ENCODE data around the gene ZNF700.
A peak's percentile ranks its signal among the peaks of the same experiment; 100 is the strongest.
"Not testable (repeated sequence)": the region's sequence is repeated elsewhere in the genome, so short reads cannot be mapped to it uniquely, and the experiment has no call there.

Gene ZNF700

DNA sequence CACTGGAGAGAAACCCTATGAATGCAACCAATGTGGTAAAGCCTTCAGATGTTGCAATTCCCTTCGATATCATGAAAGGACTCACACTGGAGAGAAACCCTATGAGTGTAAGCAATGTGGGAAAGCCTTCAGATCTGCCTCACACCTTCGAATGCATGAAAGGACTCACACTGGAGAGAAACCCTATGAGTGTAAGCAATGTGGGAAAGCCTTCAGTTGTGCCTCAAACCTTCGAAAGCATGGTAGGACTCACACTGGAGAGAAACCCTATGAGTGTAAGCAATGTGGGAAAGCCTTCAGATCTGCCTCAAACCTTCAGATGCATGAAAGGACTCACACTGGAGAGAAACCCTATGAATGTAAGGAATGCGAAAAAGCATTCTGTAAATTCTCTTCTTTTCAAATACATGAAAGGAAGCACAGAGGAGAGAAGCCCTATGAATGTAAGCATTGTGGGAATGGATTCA is 24.7 kb downstream of the ZNF700 start:
- not testable (repeated sequence) for H3K27ac ChIP-seq (replicated peaks); H3K4me3 ChIP-seq (replicated peaks; ENCODE audit: insufficient read depth, low read length); H3K27me3 ChIP-seq (ENCODE audit: insufficient read depth, poor library complexity, severe bottlenecking); DNase-seq (ENCODE audit: low read depth in 1 of 2, low spot score in 1 of 2)
- peak; percentile 42; the same call in 1 of the 2 replicates for TF ChIP-seq POLR2AphosphoS5 (IDR thresholded peaks at IDR 0.05; ENCODE audit: low read depth)

DNA sequence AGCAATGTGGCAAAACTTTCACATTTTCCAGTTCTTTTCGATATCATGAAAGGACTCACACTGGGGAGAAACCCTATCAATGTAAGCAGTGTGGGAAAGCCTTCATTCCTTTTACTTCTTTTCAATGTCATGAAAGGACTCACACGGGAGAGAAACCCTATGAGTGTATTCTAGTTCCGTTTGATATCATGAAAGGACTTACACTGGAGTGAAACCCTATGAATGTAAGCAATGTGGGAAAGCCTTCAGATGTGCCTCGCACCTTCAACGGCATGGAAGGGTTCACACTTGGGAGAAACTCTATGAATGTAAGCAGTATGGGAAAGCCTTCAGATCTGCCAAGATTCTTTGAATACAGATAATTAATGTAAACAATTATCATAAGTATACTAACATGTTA is 25.4 kb downstream of the ZNF700 start:
- no peaks in the 10 kb centered on the region for H3K27me3 ChIP-seq (ENCODE audit: insufficient read depth, poor library complexity, severe bottlenecking)
- no peak overlapping the region for H3K4me3 ChIP-seq (replicated peaks; ENCODE audit: insufficient read depth, low read length)
- TF ChIP-seq, protein P1, sequence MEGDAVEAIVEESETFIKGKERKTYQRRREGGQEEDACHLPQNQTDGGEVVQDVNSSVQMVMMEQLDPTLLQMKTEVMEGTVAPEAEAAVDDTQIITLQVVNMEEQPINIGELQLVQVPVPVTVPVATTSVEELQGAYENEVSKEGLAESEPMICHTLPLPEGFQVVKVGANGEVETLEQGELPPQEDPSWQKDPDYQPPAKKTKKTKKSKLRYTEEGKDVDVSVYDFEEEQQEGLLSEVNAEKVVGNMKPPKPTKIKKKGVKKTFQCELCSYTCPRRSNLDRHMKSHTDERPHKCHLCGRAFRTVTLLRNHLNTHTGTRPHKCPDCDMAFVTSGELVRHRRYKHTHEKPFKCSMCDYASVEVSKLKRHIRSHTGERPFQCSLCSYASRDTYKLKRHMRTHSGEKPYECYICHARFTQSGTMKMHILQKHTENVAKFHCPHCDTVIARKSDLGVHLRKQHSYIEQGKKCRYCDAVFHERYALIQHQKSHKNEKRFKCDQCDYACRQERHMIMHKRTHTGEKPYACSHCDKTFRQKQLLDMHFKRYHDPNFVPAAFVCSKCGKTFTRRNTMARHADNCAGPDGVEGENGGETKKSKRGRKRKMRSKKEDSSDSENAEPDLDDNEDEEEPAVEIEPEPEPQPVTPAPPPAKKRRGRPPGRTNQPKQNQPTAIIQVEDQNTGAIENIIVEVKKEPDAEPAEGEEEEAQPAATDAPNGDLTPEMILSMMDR (IDR thresholded peaks at IDR 0.05; ENCODE audit: insufficient read depth, low read length) = no peak
- TF ChIP-seq SPI1 (IDR thresholded peaks at IDR 0.05; ENCODE audit: borderline replicate concordance, low read depth) (no peak), GABPA (IDR thresholded peaks at IDR 0.05; ENCODE audit: low read depth) (no peak), POLR2AphosphoS5 (IDR thresholded peaks at IDR 0.05; ENCODE audit: low read depth) (no peak)
- TF ChIP-seq, protein P2, sequence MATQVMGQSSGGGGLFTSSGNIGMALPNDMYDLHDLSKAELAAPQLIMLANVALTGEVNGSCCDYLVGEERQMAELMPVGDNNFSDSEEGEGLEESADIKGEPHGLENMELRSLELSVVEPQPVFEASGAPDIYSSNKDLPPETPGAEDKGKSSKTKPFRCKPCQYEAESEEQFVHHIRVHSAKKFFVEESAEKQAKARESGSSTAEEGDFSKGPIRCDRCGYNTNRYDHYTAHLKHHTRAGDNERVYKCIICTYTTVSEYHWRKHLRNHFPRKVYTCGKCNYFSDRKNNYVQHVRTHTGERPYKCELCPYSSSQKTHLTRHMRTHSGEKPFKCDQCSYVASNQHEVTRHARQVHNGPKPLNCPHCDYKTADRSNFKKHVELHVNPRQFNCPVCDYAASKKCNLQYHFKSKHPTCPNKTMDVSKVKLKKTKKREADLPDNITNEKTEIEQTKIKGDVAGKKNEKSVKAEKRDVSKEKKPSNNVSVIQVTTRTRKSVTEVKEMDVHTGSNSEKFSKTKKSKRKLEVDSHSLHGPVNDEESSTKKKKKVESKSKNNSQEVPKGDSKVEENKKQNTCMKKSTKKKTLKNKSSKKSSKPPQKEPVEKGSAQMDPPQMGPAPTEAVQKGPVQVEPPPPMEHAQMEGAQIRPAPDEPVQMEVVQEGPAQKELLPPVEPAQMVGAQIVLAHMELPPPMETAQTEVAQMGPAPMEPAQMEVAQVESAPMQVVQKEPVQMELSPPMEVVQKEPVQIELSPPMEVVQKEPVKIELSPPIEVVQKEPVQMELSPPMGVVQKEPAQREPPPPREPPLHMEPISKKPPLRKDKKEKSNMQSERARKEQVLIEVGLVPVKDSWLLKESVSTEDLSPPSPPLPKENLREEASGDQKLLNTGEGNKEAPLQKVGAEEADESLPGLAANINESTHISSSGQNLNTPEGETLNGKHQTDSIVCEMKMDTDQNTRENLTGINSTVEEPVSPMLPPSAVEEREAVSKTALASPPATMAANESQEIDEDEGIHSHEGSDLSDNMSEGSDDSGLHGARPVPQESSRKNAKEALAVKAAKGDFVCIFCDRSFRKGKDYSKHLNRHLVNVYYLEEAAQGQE (IDR thresholded peaks at IDR 0.05; ENCODE audit: insufficient replicate concordance, low read depth) = no peak
- DNase-seq (ENCODE audit: low read depth in 1 of 2, low spot score in 1 of 2) = no peak
- H3K27ac ChIP-seq (replicated peaks) = no peak overlapping the region

DNA sequence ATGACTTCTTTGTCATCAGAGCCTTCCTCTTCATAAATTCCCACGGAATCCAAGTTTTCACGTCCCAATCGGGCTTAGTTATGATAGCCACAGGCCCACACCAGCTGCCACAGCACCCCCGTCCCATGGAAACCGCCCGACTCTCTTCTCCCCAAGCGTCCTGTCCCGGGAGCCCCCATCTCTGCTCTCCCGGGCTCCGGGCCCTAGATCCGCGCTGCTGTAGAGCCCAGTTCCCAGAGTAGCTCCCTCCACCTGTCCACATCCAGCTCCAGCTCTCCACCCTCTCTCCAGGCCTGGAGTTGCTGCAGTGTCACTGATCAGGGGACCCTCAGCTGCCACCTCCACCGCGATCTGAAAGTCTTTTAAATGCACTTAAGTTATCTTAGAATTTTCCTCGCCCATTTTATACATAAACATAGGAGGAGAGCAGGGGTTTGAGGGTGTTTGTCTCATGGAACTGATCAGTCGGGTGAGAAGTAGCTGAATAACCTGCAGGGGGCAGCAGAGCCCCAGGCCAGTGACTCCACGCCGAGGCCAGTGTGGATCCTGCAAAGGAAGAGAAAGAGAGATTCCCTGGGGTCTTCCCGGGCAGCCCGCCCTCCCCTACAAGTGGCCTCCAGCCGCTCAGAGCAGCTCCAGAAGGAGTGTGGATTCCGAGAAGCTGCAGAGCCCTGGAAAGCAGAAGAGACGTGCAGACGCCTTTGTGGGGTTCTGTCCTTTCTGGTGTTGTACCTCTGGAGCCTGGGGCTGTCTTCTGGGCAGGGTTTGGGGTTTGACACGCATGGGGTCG is 38.9 kb downstream of the ZNF700 start:
- H3K4me3 ChIP-seq (replicated peaks; ENCODE audit: insufficient read depth, low read length) = no peak overlapping the region
- H3K27ac ChIP-seq (replicated peaks) = no peak overlapping the region; the same call in 1 of the 2 replicates
- no peak for TF ChIP-seq GABPA (IDR thresholded peaks at IDR 0.05; ENCODE audit: low read depth)
- TF ChIP-seq, protein P1 (IDR thresholded peaks at IDR 0.05; ENCODE audit: insufficient read depth, low read length) = peak; percentile 8
- H3K27me3 ChIP-seq (ENCODE audit: insufficient read depth, poor library complexity, severe bottlenecking) = no peaks in the 10 kb centered on the region
- DNase-seq (ENCODE audit: low read depth in 1 of 2, low spot score in 1 of 2) = peak in 1 of 2 experiments; percentile 62

DNA sequence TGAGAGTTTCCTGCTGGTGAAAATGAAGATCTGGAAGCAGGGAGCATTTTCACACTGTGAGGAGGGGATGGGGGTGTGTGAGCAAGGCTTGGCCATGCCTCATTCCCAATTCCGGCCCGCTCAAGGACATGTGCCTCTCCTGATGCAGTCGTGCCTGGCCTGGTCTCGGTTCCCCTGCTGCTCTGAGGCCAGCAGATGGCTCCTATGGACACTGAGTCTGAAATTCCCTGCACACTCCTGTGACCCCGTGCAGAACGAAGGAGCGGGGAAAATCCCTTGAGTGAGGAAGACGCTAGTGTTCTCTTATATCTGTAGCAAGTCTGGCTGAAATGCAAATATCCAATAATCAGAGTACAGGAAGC is 39.6 kb downstream of the ZNF700 start:
- Histone ChIP-seq H3K4me3 (replicated peaks; ENCODE audit: insufficient read depth, low read length) (no peak overlapping the region), H3K27ac (replicated peaks) (peak overlapping the region; percentile 83), H3K27me3 (ENCODE audit: insufficient read depth, poor library complexity, severe bottlenecking) (no peaks in the 10 kb centered on the region)
- no peak for TF ChIP-seq GABPA (IDR thresholded peaks at IDR 0.05; ENCODE audit: low read depth)
- TF ChIP-seq, protein P1 (IDR thresholded peaks at IDR 0.05; ENCODE audit: insufficient read depth, low read length) = no peak
- no peak for TF ChIP-seq SPI1 (IDR thresholded peaks at IDR 0.05; ENCODE audit: borderline replicate concordance, low read depth)
- TF ChIP-seq POLR2AphosphoS5 (IDR thresholded peaks at IDR 0.05; ENCODE audit: low read depth) = no peak
- TF ChIP-seq, protein P2 (IDR thresholded peaks at IDR 0.05; ENCODE audit: insufficient replicate concordance, low read depth) = no peak
- no peak for DNase-seq (ENCODE audit: low read depth in 1 of 2, low spot score in 1 of 2)
